Measurements from ENCODE around the gene RBBP8NL.

GRCh38 chr20:62461834-62462233, 34.5 kb upstream of the RBBP8NL start:
- TF ChIP-seq POLR2A (IDR thresholded peaks at IDR 0.05; ENCODE audit: low read depth, low read length) (no peak), POLR2AphosphoS5 (IDR thresholded peaks at IDR 0.05; ENCODE audit: low read depth, low read length) (no peak)

Measured in GM12892 (cell line).